Non-pigmented ciliary epithelial cell (primary cell): ENCODE data around the gene TFPI.
"Not testable (repeated sequence)": the region's sequence is repeated elsewhere in the genome, so short reads cannot be mapped to it uniquely, and the experiment has no call there.

ENCODE experiments used
- DNase-seq: peaks from one replicate; pipeline ENCODE4 v3.0.0-alpha.2; 2010; ENCODE audit warnings: low read depth

The TFPI gene

GRCh38 chr2:187528042-187528441 is 26.2 kb downstream of the TFPI start:
- DNase-seq: no peak

- DNase-seq: no peak
Measured at GRCh38 chr2:187527262-187527661, 27.0 kb downstream of the TFPI start.

- no peak for DNase-seq
Measured at GRCh38 chr2:187526792-187527191, 27.4 kb downstream of the TFPI start.

- no peak for DNase-seq
Measured at GRCh38 chr2:187525163-187525900, 28.9 kb downstream of the TFPI start.

GRCh38 chr2:187523325-187523724 is 30.9 kb downstream of the TFPI start:
- no peak for DNase-seq

- no peak for DNase-seq
Measured at GRCh38 chr2:187520121-187520624, 34.1 kb downstream of the TFPI start.

GRCh38 chr2:187519419-187520120 is 34.7 kb downstream of the TFPI start:
- DNase-seq: no peak

- not testable (repeated sequence) for DNase-seq
Measured at GRCh38 chr2:187517750-187518361, 36.4 kb downstream of the TFPI start.

- not testable (repeated sequence) for DNase-seq
Measured at GRCh38 chr2:187516630-187517510, 37.4 kb downstream of the TFPI start.

- DNase-seq: no peak
Measured at GRCh38 chr2:187514930-187515329, 39.3 kb downstream of the TFPI start.

- DNase-seq: not testable (repeated sequence)
Measured at GRCh38 chr2:187514235-187514829, 39.9 kb downstream of the TFPI start.

- DNase-seq: not testable (repeated sequence)
Measured at GRCh38 chr2:187513460-187514234, 40.6 kb downstream of the TFPI start.

GRCh38 chr2:187511356-187512315 is 42.6 kb downstream of the TFPI start:
- no peak for DNase-seq

GRCh38 chr2:187510419-187511355 is 43.5 kb downstream of the TFPI start:
- not testable (repeated sequence) for DNase-seq

- no peak for DNase-seq
Measured at GRCh38 chr2:187509667-187510417, 44.4 kb downstream of the TFPI start.

GRCh38 chr2:187506416-187506815 is 47.8 kb downstream of the TFPI start:
- no peak for DNase-seq

GRCh38 chr2:187505065-187505672 is 49.1 kb downstream of the TFPI start:
- DNase-seq: no peak
